Mesothelial cell of epicardium (in vitro differentiated cells): ENCODE data around the gene SLC25A39. TPM values are rescaled to one million over a fixed set of nuclear protein-coding genes. Genes with fewer than 3 reads are reported as not detected.
"Not testable (repeated sequence)": the region's sequence is repeated elsewhere in the genome, so short reads cannot be mapped to it uniquely, and the experiment has no call there.

Source experiments
- DNase-seq, 2 experiments: peaks; one replicate each; pipeline ENCODE4 v3.0.0; 2021; ENCODE audit warnings: low spot score in 2 of 2; ENCODE audit not compliant: unreplicated experiment in 2 of 2
- H3K27ac Mint-ChIP-seq: 2 replicates; pipeline ENCODE4 v1.8.0; 2021; ENCODE audit warnings: mixed read lengths
- H3K27me3 Mint-ChIP-seq: 2 replicates; pipeline ENCODE4 v1.8.0; 2021; ENCODE audit warnings: low read depth, mixed read lengths
- H3K36me3 Mint-ChIP-seq: 2 replicates; pipeline ENCODE4 v1.8.0; 2021; ENCODE audit warnings: mixed read lengths
- H3K4me1 Mint-ChIP-seq: 2 replicates; pipeline ENCODE4 v1.8.0; 2021; ENCODE audit warnings: mixed read lengths
- H3K4me3 Mint-ChIP-seq: 2 replicates; pipeline ENCODE4 v1.8.0; 2021; ENCODE audit warnings: mild to moderate bottlenecking, moderate library complexity, mixed read lengths
- H3K9me3 Mint-ChIP-seq: 2 replicates; pipeline ENCODE4 v1.8.0; 2021; ENCODE audit warnings: mixed read lengths
- CTCF ChIP-seq: fragments of 200-600 bp; sonication (generic); IDR thresholded peaks from one replicate; pipeline ENCODE4 v1.5.0; 2021; ENCODE audit warnings: antibody characterized with exemption; ENCODE audit not compliant: unreplicated experiment
- total RNA-seq: library from RNA; stranded (reverse); gene quantifications from 3 replicates; pipeline ENCODE4 v1.2.1, GENCODE V29; 2021

The SLC25A39 gene
- total RNA-seq = 106 to 113 TPM (median 112 TPM) in 3 replicates

GRCh38 chr17:44324571-44325275, at the start of gene SLC25A39:
SLC25A39 (minus strand) TSS chr17:44324823; CDS start chr17:44323562, 1,261 bp downstream.
- DNase-seq = peak; percentile 92 to 97
- Mint-ChIP-seq H3K4me3 (peak within 1 kb of the TSS; percentile 82), H3K9me3 (no peaks in the 10 kb centered on the region), H3K36me3 (no peaks in the 10 kb centered on the region), H3K27ac (peak within 1 kb of the TSS; percentile 88), H3K27me3 (no peaks in the 10 kb centered on the region), H3K4me1 (peaks cover 21% of the 10 kb centered on the region)
- TF ChIP-seq CTCF = no peak

DNA sequence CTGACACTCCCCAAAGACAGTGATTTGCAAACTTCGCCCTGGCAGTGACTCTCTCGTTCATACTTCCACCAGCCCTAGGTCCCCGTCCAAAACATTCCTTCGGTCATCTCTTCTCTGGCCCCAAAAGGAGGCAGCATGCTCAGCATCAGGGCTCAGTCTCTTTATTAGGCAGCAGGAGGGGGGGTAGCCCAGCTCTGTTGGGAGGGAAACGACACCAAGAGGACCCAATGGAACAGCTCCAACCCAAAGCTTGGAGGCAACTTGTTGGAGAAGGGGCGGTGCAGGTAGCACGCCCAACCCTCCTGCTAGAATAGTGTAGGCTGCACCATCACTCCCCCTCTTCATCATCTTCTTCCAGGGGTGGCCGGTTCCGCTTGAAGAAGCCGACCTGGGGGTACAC, 47.4 kb upstream of the SLC25A39 start:
- H3K4me3 Mint-ChIP-seq = no peak overlapping the region
- no peak for DNase-seq

GRCh38 chr17:44369414-44370023, 44.9 kb upstream of the SLC25A39 start:
- not testable (repeated sequence) for H3K9me3 Mint-ChIP-seq, H3K4me3 Mint-ChIP-seq, H3K27ac Mint-ChIP-seq, H3K36me3 Mint-ChIP-seq, H3K4me1 Mint-ChIP-seq, DNase-seq
- H3K27me3 Mint-ChIP-seq = peaks cover 31% of the 10 kb centered on the region

More for the DNA sequence above, 47.4 kb upstream of the SLC25A39 start:
- peaks cover 13% of the 10 kb centered on the region for H3K27me3 Mint-ChIP-seq
- H3K27ac Mint-ChIP-seq = no peak overlapping the region
- peaks cover 11% of the 10 kb centered on the region for H3K4me1 Mint-ChIP-seq
- TF ChIP-seq CTCF = no peak
- H3K36me3 Mint-ChIP-seq = no peaks in the 10 kb centered on the region
- no peaks in the 10 kb centered on the region for H3K9me3 Mint-ChIP-seq

- not testable (repeated sequence) for H3K4me1 Mint-ChIP-seq, H3K4me3 Mint-ChIP-seq, H3K36me3 Mint-ChIP-seq, H3K27ac Mint-ChIP-seq, DNase-seq, H3K9me3 Mint-ChIP-seq
- peaks cover 31% of the 10 kb centered on the region for H3K27me3 Mint-ChIP-seq
These were observed 44.0 kb upstream of the SLC25A39 start for GRCh38 chr17:44368391-44369243.

DNA sequence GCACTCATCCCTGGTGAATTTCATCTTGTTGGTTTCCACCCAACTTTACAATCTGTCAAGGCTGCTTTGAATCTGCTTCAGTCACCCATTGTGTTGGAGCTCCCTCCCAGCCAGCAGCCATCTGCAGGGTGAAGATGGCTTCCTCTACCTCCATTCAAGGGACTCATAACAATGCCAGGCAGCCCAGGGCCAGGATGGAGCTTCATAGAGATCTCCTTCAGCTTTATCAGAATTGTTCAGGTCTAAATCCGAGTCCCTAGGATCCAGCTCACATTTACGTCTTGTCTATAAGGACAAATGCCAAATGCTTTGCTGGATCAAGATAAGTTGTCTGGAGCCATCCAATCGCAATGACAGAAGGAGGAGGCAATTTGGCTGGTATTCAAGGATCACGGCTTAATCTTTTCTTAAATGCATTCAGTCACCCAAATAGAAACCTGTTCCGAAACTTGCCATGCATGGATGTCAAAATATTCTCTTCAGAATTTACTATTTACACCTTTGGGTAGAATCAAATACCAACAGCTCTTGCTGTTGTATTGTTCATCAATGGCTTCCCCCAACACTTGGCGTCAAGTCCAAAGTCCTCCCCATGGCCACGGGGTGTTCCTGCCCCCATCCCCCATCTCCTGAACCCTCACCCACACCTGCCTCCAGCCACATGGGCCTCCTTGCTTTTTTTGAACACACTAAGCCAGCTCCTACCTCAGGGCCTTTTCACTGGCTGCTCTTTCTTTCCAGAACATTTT, 42.8 kb upstream of the SLC25A39 start:
- H3K4me1 Mint-ChIP-seq = peaks cover 11% of the 10 kb centered on the region
- H3K27ac Mint-ChIP-seq = no peak overlapping the region
- no peaks in the 10 kb centered on the region for H3K36me3 Mint-ChIP-seq
- TF ChIP-seq CTCF = no peak
- no peak overlapping the region for H3K4me3 Mint-ChIP-seq
- no peak for DNase-seq
- H3K27me3 Mint-ChIP-seq = peaks cover 31% of the 10 kb centered on the region
- H3K9me3 Mint-ChIP-seq = no peaks in the 10 kb centered on the region

- H3K27ac Mint-ChIP-seq, H3K9me3 Mint-ChIP-seq, H3K36me3 Mint-ChIP-seq, DNase-seq: not testable (repeated sequence)
- peak overlapping the region; percentile 82 for H3K4me3 Mint-ChIP-seq
- H3K27me3 Mint-ChIP-seq = peaks cover 25% of the 10 kb centered on the region
- peaks cover 34% of the 10 kb centered on the region for H3K4me1 Mint-ChIP-seq
These were observed 40.4 kb upstream of the SLC25A39 start for GRCh38 chr17:44365051-44365450.
